ENCODE measurements around the gene CEACAM3. TPM values are rescaled to one million over a fixed set of nuclear protein-coding genes. Genes with fewer than 3 reads are reported as not detected.
"Not testable (repeated sequence)": the region's sequence is repeated elsewhere in the genome, so short reads cannot be mapped to it uniquely, and the experiment has no call there.

The CEACAM3 gene
- polyA plus RNA-seq, 1 donor, result 0.36 TPM

- H3K9me3 ChIP-seq (ENCODE audit: control insufficient read depth, low read depth, low read length), result peaks cover 4% of the 10 kb centered on the region
- 100% methylated on average over 3 of the region's 4 CpGs for WGBS (ENCODE audit: insufficient coverage, low lambda C conversion rate)
- no peak overlapping the region for H3K4me3 ChIP-seq (ENCODE audit: low read length)
- H3K27me3 ChIP-seq (ENCODE audit: control insufficient read depth, insufficient read depth, low read length), result no peaks in the 10 kb centered on the region
- no peak overlapping the region for H3K27ac ChIP-seq (ENCODE audit: low read length)
- peaks cover 27% of the 10 kb centered on the region for H3K4me1 ChIP-seq (ENCODE audit: control insufficient read depth, insufficient read depth, low read length)
- no peaks in the 10 kb centered on the region for H3K36me3 ChIP-seq (ENCODE audit: control insufficient read depth, insufficient read depth, low read length)
- DNase-seq, result no peak
Observed at GRCh38 chr19:41769608-41770007, 26.8 kb upstream of the CEACAM3 start.

GRCh38 chr19:41771410-41771809, 25.0 kb upstream of the CEACAM3 start:
- no peaks in the 10 kb centered on the region for H3K36me3 ChIP-seq (ENCODE audit: control insufficient read depth, insufficient read depth, low read length)
- peaks cover 41% of the 10 kb centered on the region for H3K4me1 ChIP-seq (ENCODE audit: control insufficient read depth, insufficient read depth, low read length)
- H3K27ac ChIP-seq (ENCODE audit: low read length), result no peak overlapping the region
- H3K27me3 ChIP-seq (ENCODE audit: control insufficient read depth, insufficient read depth, low read length), result no peaks in the 10 kb centered on the region
- H3K9me3 ChIP-seq (ENCODE audit: control insufficient read depth, low read depth, low read length), result peaks cover 4% of the 10 kb centered on the region
- no peak for DNase-seq
- WGBS (ENCODE audit: insufficient coverage, low lambda C conversion rate), result 100% methylated on average over 1 of the region's 2 CpGs
- H3K4me3 ChIP-seq (ENCODE audit: low read length), result no peak overlapping the region

GRCh38 chr19:41774515-41774980, 21.8 kb upstream of the CEACAM3 start:
- WGBS (ENCODE audit: insufficient coverage, low lambda C conversion rate), result no CpG with 5 or more reads among the region's 6 CpGs
- Histone ChIP-seq H3K27ac (ENCODE audit: low read length) (peak overlapping the region; percentile 88), H3K4me3 (ENCODE audit: low read length) (no peak overlapping the region), H3K27me3 (ENCODE audit: control insufficient read depth, insufficient read depth, low read length) (no peaks in the 10 kb centered on the region), H3K9me3 (ENCODE audit: control insufficient read depth, low read depth, low read length) (no peaks in the 10 kb centered on the region), H3K4me1 (ENCODE audit: control insufficient read depth, insufficient read depth, low read length) (peaks cover 36% of the 10 kb centered on the region), H3K36me3 (ENCODE audit: control insufficient read depth, insufficient read depth, low read length) (no peaks in the 10 kb centered on the region)
- DNase-seq, result peak; percentile 93 to 99

- Histone ChIP-seq H3K27ac (ENCODE audit: low read length) (no peak overlapping the region), H3K4me1 (ENCODE audit: control insufficient read depth, insufficient read depth, low read length) (peaks cover 43% of the 10 kb centered on the region), H3K9me3 (ENCODE audit: control insufficient read depth, low read depth, low read length) (no peaks in the 10 kb centered on the region), H3K27me3 (ENCODE audit: control insufficient read depth, insufficient read depth, low read length) (no peaks in the 10 kb centered on the region), H3K4me3 (ENCODE audit: low read length) (no peak overlapping the region), H3K36me3 (ENCODE audit: control insufficient read depth, insufficient read depth, low read length) (no peaks in the 10 kb centered on the region)
- 80% methylated on average over 1 of the region's 2 CpGs for WGBS (ENCODE audit: insufficient coverage, low lambda C conversion rate)
- DNase-seq, result no peak
Observed at GRCh38 chr19:41776700-41777099, 19.7 kb upstream of the CEACAM3 start.

- peaks cover 2% of the 10 kb centered on the region for H3K27me3 ChIP-seq (ENCODE audit: control insufficient read depth, insufficient read depth, low read length)
- no peaks in the 10 kb centered on the region for H3K36me3 ChIP-seq (ENCODE audit: control insufficient read depth, insufficient read depth, low read length)
- H3K4me3 ChIP-seq (ENCODE audit: low read length), result no peak overlapping the region
- DNase-seq, result no peak
- H3K9me3 ChIP-seq (ENCODE audit: control insufficient read depth, low read depth, low read length), result no peaks in the 10 kb centered on the region
- H3K27ac ChIP-seq (ENCODE audit: low read length), result no peak overlapping the region
- H3K4me1 ChIP-seq (ENCODE audit: control insufficient read depth, insufficient read depth, low read length), result peaks cover 10% of the 10 kb centered on the region
- 71% methylated on average over 1 of the region's 5 CpGs for WGBS (ENCODE audit: insufficient coverage, low lambda C conversion rate)
Observed at GRCh38 chr19:41783612-41784011, 12.8 kb upstream of the CEACAM3 start.

- WGBS (ENCODE audit: insufficient coverage, low lambda C conversion rate), result no CpG with 5 or more reads among the region's 3 CpGs
- H3K4me3 ChIP-seq (ENCODE audit: low read length), result no peak overlapping the region
- H3K36me3 ChIP-seq (ENCODE audit: control insufficient read depth, insufficient read depth, low read length), result no peaks in the 10 kb centered on the region
- peak in 1 of 2 donors; percentile 11 for DNase-seq
- H3K4me1 ChIP-seq (ENCODE audit: control insufficient read depth, insufficient read depth, low read length), result peaks cover 10% of the 10 kb centered on the region
- peaks cover 2% of the 10 kb centered on the region for H3K27me3 ChIP-seq (ENCODE audit: control insufficient read depth, insufficient read depth, low read length)
- H3K9me3 ChIP-seq (ENCODE audit: control insufficient read depth, low read depth, low read length), result no peaks in the 10 kb centered on the region
- no peak overlapping the region for H3K27ac ChIP-seq (ENCODE audit: low read length)
Observed at GRCh38 chr19:41784312-41784711, 12.1 kb upstream of the CEACAM3 start.

GRCh38 chr19:41784743-41785142, 11.6 kb upstream of the CEACAM3 start:
- Histone ChIP-seq H3K4me1 (ENCODE audit: control insufficient read depth, insufficient read depth, low read length) (peaks cover 10% of the 10 kb centered on the region), H3K36me3 (ENCODE audit: control insufficient read depth, insufficient read depth, low read length) (no peaks in the 10 kb centered on the region), H3K4me3 (ENCODE audit: low read length) (no peak overlapping the region), H3K9me3 (ENCODE audit: control insufficient read depth, low read depth, low read length) (no peaks in the 10 kb centered on the region), H3K27me3 (ENCODE audit: control insufficient read depth, insufficient read depth, low read length) (peaks cover 2% of the 10 kb centered on the region), H3K27ac (ENCODE audit: low read length) (no peak overlapping the region)
- no peak for DNase-seq
- 0% methylated on average over 1 of the region's 4 CpGs for WGBS (ENCODE audit: insufficient coverage, low lambda C conversion rate)

GRCh38 chr19:41785653-41786052, 10.7 kb upstream of the CEACAM3 start:
- Histone ChIP-seq H3K27ac (ENCODE audit: low read length) (no peak overlapping the region), H3K4me1 (ENCODE audit: control insufficient read depth, insufficient read depth, low read length) (peaks cover 3% of the 10 kb centered on the region), H3K9me3 (ENCODE audit: control insufficient read depth, low read depth, low read length) (no peaks in the 10 kb centered on the region), H3K4me3 (ENCODE audit: low read length) (no peak overlapping the region), H3K27me3 (ENCODE audit: control insufficient read depth, insufficient read depth, low read length) (peaks cover 2% of the 10 kb centered on the region), H3K36me3 (ENCODE audit: control insufficient read depth, insufficient read depth, low read length) (no peaks in the 10 kb centered on the region)
- peak; percentile 82 for DNase-seq
- WGBS (ENCODE audit: insufficient coverage, low lambda C conversion rate), result no CpG with 5 or more reads among the region's 10 CpGs

- DNase-seq, result no peak
- Histone ChIP-seq H3K4me1 (ENCODE audit: control insufficient read depth, insufficient read depth, low read length) (peaks cover 3% of the 10 kb centered on the region), H3K9me3 (ENCODE audit: control insufficient read depth, low read depth, low read length) (no peaks in the 10 kb centered on the region), H3K4me3 (ENCODE audit: low read length) (no peak overlapping the region), H3K27me3 (ENCODE audit: control insufficient read depth, insufficient read depth, low read length) (peaks cover 6% of the 10 kb centered on the region), H3K27ac (ENCODE audit: low read length) (no peak overlapping the region), H3K36me3 (ENCODE audit: control insufficient read depth, insufficient read depth, low read length) (no peaks in the 10 kb centered on the region)
- WGBS (ENCODE audit: insufficient coverage, low lambda C conversion rate), result no CpG with 5 or more reads among the region's 7 CpGs
Observed at GRCh38 chr19:41787055-41787454, 9.3 kb upstream of the CEACAM3 start.

GRCh38 chr19:41788518-41788917, 7.9 kb upstream of the CEACAM3 start:
- H3K36me3 ChIP-seq (ENCODE audit: control insufficient read depth, insufficient read depth, low read length); H3K27ac ChIP-seq (ENCODE audit: low read length); H3K4me3 ChIP-seq (ENCODE audit: low read length); DNase-seq; H3K4me1 ChIP-seq (ENCODE audit: control insufficient read depth, insufficient read depth, low read length); H3K9me3 ChIP-seq (ENCODE audit: control insufficient read depth, low read depth, low read length): not testable (repeated sequence)
- WGBS (ENCODE audit: insufficient coverage, low lambda C conversion rate), result no CpG with 5 or more reads among the region's 1 CpG
- H3K27me3 ChIP-seq (ENCODE audit: control insufficient read depth, insufficient read depth, low read length), result peaks cover 15% of the 10 kb centered on the region

GRCh38 chr19:41789053-41789452, 7.3 kb upstream of the CEACAM3 start:
- no CpG with 5 or more reads among the region's 5 CpGs for WGBS (ENCODE audit: insufficient coverage, low lambda C conversion rate)
- not testable (repeated sequence) for H3K9me3 ChIP-seq (ENCODE audit: control insufficient read depth, low read depth, low read length); H3K4me3 ChIP-seq (ENCODE audit: low read length); H3K4me1 ChIP-seq (ENCODE audit: control insufficient read depth, insufficient read depth, low read length); H3K36me3 ChIP-seq (ENCODE audit: control insufficient read depth, insufficient read depth, low read length); DNase-seq; H3K27ac ChIP-seq (ENCODE audit: low read length)
- H3K27me3 ChIP-seq (ENCODE audit: control insufficient read depth, insufficient read depth, low read length), result peaks cover 15% of the 10 kb centered on the region
